GM12864 (cell line): Measurements from ENCODE around the gene IGFBP6.
"Not testable (repeated sequence)": the region's sequence is repeated elsewhere in the genome, so short reads cannot be mapped to it uniquely, and the experiment has no call there.

Source experiments
- DNase-seq: peaks from one replicate; pipeline ENCODE4 v3.0.0-alpha.2; 2011; ENCODE audit warnings: low read depth
- H3K4me3 ChIP-seq: 2 replicates; pipeline ENCODE4 v1.5.1; 2011; ENCODE audit warnings: mild to moderate bottlenecking, low read depth, low read length, control low read depth
- TF ChIP-seq, protein P1 (sequence below): IDR thresholded peaks from 2 replicates; pipeline ENCODE4 v1.5.1; 2011; ENCODE audit warnings: low read depth, mild to moderate bottlenecking, moderate library complexity, low read length, control low read depth, inconsistent platforms; ENCODE audit errors: missing control alignments

The IGFBP6 gene

GRCh38 chr12:53107122-53107521, 9.7 kb downstream of the IGFBP6 start:
- TF ChIP-seq, protein P1, sequence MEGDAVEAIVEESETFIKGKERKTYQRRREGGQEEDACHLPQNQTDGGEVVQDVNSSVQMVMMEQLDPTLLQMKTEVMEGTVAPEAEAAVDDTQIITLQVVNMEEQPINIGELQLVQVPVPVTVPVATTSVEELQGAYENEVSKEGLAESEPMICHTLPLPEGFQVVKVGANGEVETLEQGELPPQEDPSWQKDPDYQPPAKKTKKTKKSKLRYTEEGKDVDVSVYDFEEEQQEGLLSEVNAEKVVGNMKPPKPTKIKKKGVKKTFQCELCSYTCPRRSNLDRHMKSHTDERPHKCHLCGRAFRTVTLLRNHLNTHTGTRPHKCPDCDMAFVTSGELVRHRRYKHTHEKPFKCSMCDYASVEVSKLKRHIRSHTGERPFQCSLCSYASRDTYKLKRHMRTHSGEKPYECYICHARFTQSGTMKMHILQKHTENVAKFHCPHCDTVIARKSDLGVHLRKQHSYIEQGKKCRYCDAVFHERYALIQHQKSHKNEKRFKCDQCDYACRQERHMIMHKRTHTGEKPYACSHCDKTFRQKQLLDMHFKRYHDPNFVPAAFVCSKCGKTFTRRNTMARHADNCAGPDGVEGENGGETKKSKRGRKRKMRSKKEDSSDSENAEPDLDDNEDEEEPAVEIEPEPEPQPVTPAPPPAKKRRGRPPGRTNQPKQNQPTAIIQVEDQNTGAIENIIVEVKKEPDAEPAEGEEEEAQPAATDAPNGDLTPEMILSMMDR: no peak
- no peak overlapping the region for H3K4me3 ChIP-seq
- no peak for DNase-seq

GRCh38 chr12:53112431-53112830, 15.0 kb downstream of the IGFBP6 start:
- DNase-seq, H3K4me3 ChIP-seq: not testable (repeated sequence)

DNA sequence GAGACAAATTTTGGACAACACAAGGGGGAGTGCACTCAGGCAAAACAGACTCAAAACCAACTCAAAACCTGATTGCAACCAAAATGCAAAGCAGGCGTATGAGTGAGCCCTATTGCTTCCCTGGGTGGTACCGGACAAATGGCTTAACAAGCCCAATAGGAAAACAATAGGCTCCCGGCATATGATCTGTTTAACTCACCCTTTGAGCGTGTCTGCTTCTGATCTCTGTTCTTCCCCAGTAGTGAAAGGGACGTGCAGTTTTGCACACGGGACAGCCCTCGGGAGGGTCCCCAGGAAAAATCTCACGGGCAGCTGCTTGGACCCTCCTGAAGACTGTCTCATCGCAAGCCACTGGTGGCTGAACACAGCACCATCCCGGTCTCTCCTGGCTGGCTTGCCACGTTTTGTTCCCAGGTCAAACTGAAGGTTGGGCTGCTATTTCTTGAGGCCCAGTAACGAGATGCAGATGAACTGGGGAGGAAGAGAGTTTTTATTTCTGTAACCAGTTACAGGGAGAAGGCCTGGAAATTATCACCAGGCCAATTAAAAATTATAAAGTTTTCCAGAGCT, 15.8 kb downstream of the IGFBP6 start:
- no peak for DNase-seq
- TF ChIP-seq, protein P1: no peak
- no peak overlapping the region for H3K4me3 ChIP-seq

DNA sequence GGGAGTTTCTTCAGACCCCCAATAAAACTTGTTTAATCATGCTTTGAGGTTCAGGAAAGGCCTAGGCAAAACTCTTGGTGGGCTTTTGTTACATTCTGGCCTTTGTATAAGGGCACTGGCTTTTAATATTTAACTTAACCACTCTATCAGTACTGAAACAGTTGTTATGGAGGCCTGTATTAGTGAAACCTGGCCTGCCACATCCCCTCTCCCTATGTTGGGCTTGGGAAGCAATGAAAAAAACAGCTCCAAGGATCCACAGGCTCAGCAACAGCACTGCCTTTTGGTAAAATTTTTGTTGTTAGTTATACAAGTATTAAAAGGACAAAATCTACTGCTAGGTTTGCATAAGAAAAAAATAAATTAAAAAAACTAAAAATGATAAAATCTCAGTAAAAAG, 16.5 kb downstream of the IGFBP6 start:
- DNase-seq: no peak
- TF ChIP-seq, protein P1: no peak

GRCh38 chr12:53115112-53115890, 17.8 kb downstream of the IGFBP6 start:
- DNase-seq: no peak

More for the DNA sequence above, 16.5 kb downstream of the IGFBP6 start:
- no peak overlapping the region for H3K4me3 ChIP-seq

DNA sequence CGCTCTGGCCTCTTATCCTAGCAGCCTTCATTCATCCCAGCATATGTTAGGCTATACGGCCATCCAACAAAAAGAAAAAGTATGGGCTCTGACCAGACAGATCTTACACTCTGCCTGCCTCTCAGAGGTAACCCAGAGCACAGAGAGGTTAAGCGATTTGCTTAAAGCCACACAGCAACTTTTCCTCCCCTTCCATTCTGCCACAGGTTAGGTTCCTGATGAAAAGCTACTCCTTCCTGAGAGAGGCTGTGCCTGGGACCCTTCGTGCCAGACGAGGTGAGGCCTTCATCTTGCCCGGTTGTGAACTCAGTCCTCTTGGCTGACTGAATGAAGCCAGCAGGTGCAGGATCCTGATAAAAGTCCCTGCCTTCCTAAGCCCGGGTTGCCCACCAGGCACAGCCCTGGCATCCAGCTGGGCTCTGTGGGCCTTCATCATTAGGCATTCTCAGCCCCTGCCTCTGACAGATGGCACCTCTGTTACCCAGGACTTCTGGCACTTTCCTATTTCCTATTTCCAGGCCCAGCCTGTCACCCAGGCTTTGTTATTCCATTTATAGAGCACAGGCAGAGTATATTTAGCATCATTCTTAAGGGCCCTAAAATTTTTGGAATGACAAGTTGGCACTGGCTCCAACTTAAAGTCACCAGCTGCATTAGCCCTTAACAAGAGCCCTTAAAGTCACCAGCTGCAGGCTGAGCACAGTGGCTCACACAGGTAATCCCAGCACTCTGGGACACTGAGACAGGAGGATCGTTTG, 18.6 kb downstream of the IGFBP6 start:
- H3K4me3 ChIP-seq: no peak overlapping the region
- DNase-seq: no peak
- TF ChIP-seq, protein P1: no peak

More at GRCh38 chr12:53115112-53115890, 17.8 kb downstream of the IGFBP6 start:
- TF ChIP-seq, protein P1: no peak
- no peak overlapping the region for H3K4me3 ChIP-seq

DNA sequence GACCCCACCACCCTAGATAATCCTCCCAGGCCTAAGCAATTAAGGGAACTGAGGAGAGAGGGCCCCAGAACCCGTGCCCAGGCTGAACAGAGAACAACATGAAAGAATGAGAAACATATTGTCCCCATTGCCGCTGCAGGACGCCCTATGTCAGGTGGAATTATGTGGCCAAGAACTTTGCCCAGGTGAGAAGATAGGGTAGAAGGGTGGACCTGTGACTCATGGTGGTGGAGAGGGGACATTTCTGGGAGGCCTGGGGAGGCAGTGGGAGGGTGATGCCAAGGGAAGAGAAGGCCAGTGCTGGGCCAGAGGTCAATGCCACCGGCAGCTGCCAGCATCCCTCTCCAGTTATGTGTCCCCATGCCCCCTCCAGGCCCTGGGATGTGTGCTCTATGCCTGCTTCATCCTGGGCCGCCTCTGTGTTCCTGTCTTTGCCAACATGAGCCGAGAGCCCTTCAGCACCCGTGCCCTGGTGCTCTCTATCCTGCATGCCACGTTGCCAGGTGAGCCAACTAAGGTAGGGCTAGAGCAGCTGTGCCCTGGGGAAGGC, 21.4 kb downstream of the IGFBP6 start:
- DNase-seq: no peak
- TF ChIP-seq, protein P1: no peak
- H3K4me3 ChIP-seq: no peak overlapping the region
